SK-N-DZ (cell line): ENCODE data around the gene UBE2QL1.

Experiments
- DNase-seq: peaks from one replicate; pipeline ENCODE4 v3.0.0-alpha.2; 2015; ENCODE audit warnings: low spot score

UBE2QL1 gene

GRCh38 chr5:6475626-6476312 is 27.1 kb downstream of the UBE2QL1 start:
- DNase-seq: no peak

- no peak for DNase-seq
These were observed 27.6 kb downstream of the UBE2QL1 start for GRCh38 chr5:6476313-6476661.

- DNase-seq: no peak
These were observed 30.1 kb downstream of the UBE2QL1 start for GRCh38 chr5:6478793-6479192.

- DNase-seq: no peak
These were observed 31.7 kb downstream of the UBE2QL1 start for GRCh38 chr5:6480133-6481051.

GRCh38 chr5:6482735-6483134 is 34.1 kb downstream of the UBE2QL1 start:
- no peak for DNase-seq

GRCh38 chr5:6483880-6484382 is 35.3 kb downstream of the UBE2QL1 start:
- DNase-seq: no peak

- no peak for DNase-seq
These were observed 35.8 kb downstream of the UBE2QL1 start for GRCh38 chr5:6484446-6484845.

GRCh38 chr5:6484899-6485298 is 36.2 kb downstream of the UBE2QL1 start:
- DNase-seq: no peak

GRCh38 chr5:6485441-6485840 is 36.8 kb downstream of the UBE2QL1 start:
- DNase-seq: no peak

- DNase-seq: no peak
These were observed 37.4 kb downstream of the UBE2QL1 start for GRCh38 chr5:6486074-6486473.

GRCh38 chr5:6487081-6487480 is 38.4 kb downstream of the UBE2QL1 start:
- no peak for DNase-seq

- DNase-seq: no peak
These were observed 39.4 kb downstream of the UBE2QL1 start for GRCh38 chr5:6488021-6488420.

- DNase-seq: no peak
These were observed 41.1 kb downstream of the UBE2QL1 start for GRCh38 chr5:6489643-6490185.

- DNase-seq: no peak
These were observed 41.6 kb downstream of the UBE2QL1 start for GRCh38 chr5:6490246-6490645.

GRCh38 chr5:6490693-6491092 is 42.0 kb downstream of the UBE2QL1 start:
- no peak for DNase-seq

GRCh38 chr5:6491196-6491918 is 42.7 kb downstream of the UBE2QL1 start:
- DNase-seq: no peak

GRCh38 chr5:6491919-6492290 is 43.2 kb downstream of the UBE2QL1 start:
- DNase-seq: no peak

GRCh38 chr5:6492934-6493333 is 44.3 kb downstream of the UBE2QL1 start:
- no peak for DNase-seq

- no peak for DNase-seq
These were observed 45.2 kb downstream of the UBE2QL1 start for GRCh38 chr5:6493681-6494454.

GRCh38 chr5:6494939-6495338 is 46.3 kb downstream of the UBE2QL1 start:
- DNase-seq: no peak
